SU-DHL-6 (cell line): ENCODE results near the gene NRL.

Experiments
- EZH2phosphoT487 ChIP-seq: fragments of 200-600 bp; sonication (generic), shearing (Covaris generic); conservative IDR thresholded peaks from 2 replicates; pipeline ENCODE4 v1.6.1; 2018; ENCODE audit warnings: mild to moderate bottlenecking, antibody characterized with exemption, low read length, moderate library complexity, mixed read lengths
- TF ChIP-seq, protein P1 (sequence below): fragments of 200-600 bp; sonication (generic); IDR thresholded peaks from one replicate; pipeline ENCODE4 v1.5.1; 2017; ENCODE audit warnings: antibody characterized with exemption, mild to moderate bottlenecking, low read length, moderate library complexity; ENCODE audit not compliant: insufficient read depth, poor library complexity, severe bottlenecking

DNA sequence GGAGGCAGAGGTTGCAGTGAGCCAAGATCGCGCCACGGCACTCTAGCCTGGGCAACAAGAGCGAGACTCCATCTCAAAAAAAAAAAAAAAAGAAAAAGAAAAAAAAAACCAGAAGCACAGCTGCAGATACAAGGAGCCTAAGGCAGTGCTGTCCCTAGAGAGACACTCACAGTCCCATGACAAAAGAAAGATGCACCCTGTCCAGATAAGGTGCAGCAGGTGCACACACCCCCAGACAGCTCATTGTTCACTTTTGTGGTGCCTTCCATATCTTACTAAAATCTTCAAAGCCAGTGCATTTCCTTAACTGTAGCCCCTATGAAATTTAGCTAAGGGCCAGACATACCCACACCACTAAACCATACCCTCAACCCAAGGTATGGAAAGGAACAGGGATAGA lies 7.7 kb upstream of the NRL start:
- TF ChIP-seq, protein P1, sequence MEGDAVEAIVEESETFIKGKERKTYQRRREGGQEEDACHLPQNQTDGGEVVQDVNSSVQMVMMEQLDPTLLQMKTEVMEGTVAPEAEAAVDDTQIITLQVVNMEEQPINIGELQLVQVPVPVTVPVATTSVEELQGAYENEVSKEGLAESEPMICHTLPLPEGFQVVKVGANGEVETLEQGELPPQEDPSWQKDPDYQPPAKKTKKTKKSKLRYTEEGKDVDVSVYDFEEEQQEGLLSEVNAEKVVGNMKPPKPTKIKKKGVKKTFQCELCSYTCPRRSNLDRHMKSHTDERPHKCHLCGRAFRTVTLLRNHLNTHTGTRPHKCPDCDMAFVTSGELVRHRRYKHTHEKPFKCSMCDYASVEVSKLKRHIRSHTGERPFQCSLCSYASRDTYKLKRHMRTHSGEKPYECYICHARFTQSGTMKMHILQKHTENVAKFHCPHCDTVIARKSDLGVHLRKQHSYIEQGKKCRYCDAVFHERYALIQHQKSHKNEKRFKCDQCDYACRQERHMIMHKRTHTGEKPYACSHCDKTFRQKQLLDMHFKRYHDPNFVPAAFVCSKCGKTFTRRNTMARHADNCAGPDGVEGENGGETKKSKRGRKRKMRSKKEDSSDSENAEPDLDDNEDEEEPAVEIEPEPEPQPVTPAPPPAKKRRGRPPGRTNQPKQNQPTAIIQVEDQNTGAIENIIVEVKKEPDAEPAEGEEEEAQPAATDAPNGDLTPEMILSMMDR = no peak
- TF ChIP-seq EZH2phosphoT487 = no peak
